ENCODE data around the gene PLOD1.

- no peak for TF ChIP-seq SMC3 (IDR thresholded peaks at IDR 0.05; ENCODE audit: low read length)
- no peak for TF ChIP-seq TBP (CRISPR knock-in tag; IDR thresholded peaks at IDR 0.05)
- TF ChIP-seq BHLHE40 (IDR thresholded peaks at IDR 0.05; ENCODE audit: low read length): no peak
- TF ChIP-seq, protein P1, sequence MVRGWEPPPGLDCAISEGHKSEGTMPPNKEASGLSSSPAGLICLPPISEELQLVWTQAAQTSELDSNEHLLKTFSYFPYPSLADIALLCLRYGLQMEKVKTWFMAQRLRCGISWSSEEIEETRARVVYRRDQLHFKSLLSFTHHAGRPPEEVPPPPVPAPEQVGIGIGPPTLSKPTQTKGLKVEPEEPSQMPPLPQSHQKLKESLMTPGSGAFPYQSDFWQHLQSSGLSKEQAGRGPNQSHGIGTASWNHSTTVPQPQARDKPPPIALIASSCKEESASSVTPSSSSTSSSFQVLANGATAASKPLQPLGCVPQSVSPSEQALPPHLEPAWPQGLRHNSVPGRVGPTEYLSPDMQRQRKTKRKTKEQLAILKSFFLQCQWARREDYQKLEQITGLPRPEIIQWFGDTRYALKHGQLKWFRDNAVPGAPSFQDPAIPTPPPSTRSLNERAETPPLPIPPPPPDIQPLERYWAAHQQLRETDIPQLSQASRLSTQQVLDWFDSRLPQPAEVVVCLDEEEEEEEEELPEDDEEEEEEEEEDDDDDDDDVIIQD (CRISPR knock-in tag; IDR thresholded peaks at IDR 0.05; ENCODE audit: low read depth): no peak
- no peak for TF ChIP-seq ZNF101 (CRISPR knock-in tag; IDR thresholded peaks at IDR 0.05; ENCODE audit: borderline replicate concordance, low read depth)
- TF ChIP-seq NCOR1 (IDR thresholded peaks at IDR 0.05; ENCODE audit: borderline replicate concordance, low read length): no peak
- TF ChIP-seq ZNF784 (CRISPR knock-in tag; IDR thresholded peaks at IDR 0.05; ENCODE audit: borderline replicate concordance): no peak
- no peak for TF ChIP-seq TBL1XR1 (IDR thresholded peaks at IDR 0.05; ENCODE audit: borderline replicate concordance, low read length, partially characterized antibody)
- no peak for TF ChIP-seq SIN3B (IDR thresholded peaks at IDR 0.05; ENCODE audit: low read length)
- TF ChIP-seq, protein P2, sequence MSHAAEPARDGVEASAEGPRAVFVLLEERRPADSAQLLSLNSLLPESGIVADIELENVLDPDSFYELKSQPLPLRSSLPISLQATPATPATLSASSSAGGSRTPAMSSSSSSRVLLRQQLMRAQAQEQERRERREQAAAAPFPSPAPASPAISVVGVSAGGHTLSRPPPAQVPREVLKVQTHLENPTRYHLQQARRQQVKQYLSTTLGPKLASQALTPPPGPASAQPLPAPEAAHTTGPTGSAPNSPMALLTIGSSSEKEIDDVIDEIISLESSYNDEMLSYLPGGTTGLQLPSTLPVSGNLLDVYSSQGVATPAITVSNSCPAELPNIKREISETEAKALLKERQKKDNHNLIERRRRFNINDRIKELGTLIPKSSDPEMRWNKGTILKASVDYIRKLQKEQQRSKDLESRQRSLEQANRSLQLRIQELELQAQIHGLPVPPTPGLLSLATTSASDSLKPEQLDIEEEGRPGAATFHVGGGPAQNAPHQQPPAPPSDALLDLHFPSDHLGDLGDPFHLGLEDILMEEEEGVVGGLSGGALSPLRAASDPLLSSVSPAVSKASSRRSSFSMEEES (CRISPR knock-in tag; IDR thresholded peaks at IDR 0.05): no peak
- TF ChIP-seq ESRRA (CRISPR knock-in tag; IDR thresholded peaks at IDR 0.05; ENCODE audit: low read depth): no peak
- TF ChIP-seq, protein P3, sequence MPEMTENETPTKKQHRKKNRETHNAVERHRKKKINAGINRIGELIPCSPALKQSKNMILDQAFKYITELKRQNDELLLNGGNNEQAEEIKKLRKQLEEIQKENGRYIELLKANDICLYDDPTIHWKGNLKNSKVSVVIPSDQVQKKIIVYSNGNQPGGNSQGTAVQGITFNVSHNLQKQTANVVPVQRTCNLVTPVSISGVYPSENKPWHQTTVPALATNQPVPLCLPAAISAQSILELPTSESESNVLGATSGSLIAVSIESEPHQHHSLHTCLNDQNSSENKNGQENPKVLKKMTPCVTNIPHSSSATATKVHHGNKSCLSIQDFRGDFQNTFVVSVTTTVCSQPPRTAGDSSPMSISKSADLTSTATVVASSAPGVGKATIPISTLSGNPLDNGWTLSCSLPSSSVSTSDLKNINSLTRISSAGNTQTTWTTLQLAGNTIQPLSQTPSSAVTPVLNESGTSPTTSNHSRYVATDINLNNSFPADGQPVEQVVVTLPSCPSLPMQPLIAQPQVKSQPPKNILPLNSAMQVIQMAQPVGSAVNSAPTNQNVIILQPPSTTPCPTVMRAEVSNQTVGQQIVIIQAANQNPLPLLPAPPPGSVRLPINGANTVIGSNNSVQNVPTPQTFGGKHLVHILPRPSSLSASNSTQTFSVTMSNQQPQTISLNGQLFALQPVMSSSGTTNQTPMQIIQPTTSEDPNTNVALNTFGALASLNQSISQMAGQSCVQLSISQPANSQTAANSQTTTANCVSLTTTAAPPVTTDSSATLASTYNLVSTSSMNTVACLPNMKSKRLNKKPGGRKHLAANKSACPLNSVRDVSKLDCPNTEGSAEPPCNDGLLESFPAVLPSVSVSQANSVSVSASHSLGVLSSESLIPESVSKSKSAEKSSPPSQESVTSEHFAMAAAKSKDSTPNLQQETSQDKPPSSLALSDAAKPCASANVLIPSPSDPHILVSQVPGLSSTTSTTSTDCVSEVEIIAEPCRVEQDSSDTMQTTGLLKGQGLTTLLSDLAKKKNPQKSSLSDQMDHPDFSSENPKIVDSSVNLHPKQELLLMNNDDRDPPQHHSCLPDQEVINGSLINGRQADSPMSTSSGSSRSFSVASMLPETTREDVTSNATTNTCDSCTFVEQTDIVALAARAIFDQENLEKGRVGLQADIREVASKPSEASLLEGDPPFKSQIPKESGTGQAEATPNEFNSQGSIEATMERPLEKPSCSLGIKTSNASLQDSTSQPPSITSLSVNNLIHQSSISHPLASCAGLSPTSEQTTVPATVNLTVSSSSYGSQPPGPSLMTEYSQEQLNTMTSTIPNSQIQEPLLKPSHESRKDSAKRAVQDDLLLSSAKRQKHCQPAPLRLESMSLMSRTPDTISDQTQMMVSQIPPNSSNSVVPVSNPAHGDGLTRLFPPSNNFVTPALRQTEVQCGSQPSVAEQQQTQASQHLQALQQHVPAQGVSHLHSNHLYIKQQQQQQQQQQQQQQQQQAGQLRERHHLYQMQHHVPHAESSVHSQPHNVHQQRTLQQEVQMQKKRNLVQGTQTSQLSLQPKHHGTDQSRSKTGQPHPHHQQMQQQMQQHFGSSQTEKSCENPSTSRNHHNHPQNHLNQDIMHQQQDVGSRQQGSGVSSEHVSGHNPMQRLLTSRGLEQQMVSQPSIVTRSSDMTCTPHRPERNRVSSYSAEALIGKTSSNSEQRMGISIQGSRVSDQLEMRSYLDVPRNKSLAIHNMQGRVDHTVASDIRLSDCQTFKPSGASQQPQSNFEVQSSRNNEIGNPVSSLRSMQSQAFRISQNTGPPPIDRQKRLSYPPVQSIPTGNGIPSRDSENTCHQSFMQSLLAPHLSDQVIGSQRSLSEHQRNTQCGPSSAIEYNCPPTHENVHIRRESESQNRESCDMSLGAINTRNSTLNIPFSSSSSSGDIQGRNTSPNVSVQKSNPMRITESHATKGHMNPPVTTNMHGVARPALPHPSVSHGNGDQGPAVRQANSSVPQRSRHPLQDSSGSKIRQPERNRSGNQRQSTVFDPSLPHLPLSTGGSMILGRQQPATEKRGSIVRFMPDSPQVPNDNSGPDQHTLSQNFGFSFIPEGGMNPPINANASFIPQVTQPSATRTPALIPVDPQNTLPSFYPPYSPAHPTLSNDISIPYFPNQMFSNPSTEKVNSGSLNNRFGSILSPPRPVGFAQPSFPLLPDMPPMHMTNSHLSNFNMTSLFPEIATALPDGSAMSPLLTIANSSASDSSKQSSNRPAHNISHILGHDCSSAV (CRISPR knock-in tag; IDR thresholded peaks at IDR 0.05; ENCODE audit: borderline replicate concordance): no peak
- no peak for TF ChIP-seq BRCA1 (CRISPR knock-in tag; IDR thresholded peaks at IDR 0.05)
Observed at GRCh38 chr1:11948822-11949458, 14.4 kb downstream of the PLOD1 start.
